K562 (cell line): Measurements from ENCODE around the gene UNC5C. TPM values are rescaled to one million over a fixed set of nuclear protein-coding genes. Genes with fewer than 3 reads are reported as not detected.

ENCODE experiments used
- ATAC-seq: fragments of 200-7000 bp; cut with Tn5 transposase; 3 replicates; pipeline ENCODE4 v1.9.1; 2020; ENCODE audit warnings: moderate library complexity
- BruUV-seq: library from RNA; stranded (reverse); fragments of 400-500 nt; replicated peaks from 2 replicates; lab custom pipeline; 2021; lab: Mats Ljungman, UMichigan
- CTCF ChIA-PET: fragments of 300-600 bp; formaldehyde crosslinking; extraction: SDS; loops from one replicate; lab custom pipeline; 2021; ENCODE audit warnings: low intra/inter-chr PET ratio; lab: Yijun Ruan, JAX
- POLR2A ChIA-PET: fragments of 300-600, 350-650 bp; sonication (Branson Sonifier 250); formaldehyde crosslinking; extraction: SDS; loops from one replicate; lab custom pipeline; 2021; ENCODE audit warnings: antibody characterized with exemption, inconsistent platforms; lab: Yijun Ruan, JAX
- DNase-seq, 4 experiments: peaks; one replicate each; pipeline versions ENCODE4 v3.0.0 to v3.0.0-alpha.2; 2011 to 2018; ENCODE audit warnings: low spot score in 3 of 4, mixed read lengths in 3 of 4; ENCODE audit errors: extremely low read depth in 1 of 4
- FAIRE-seq: peaks from 2 replicates; lab custom pipeline; 2011; peaks lifted over from hg19 to GRCh38; lab: Jason Lieb, UNC
- H2AFZ ChIP-seq: 2 replicates; pipeline ENCODE4 v1.6.0; 2011; ENCODE audit warnings: low read depth, low read length, control low read depth, inconsistent platforms
- H3K27ac ChIP-seq: fragments of 200-600 bp; 3 replicates; pipeline ENCODE4 v1.8.0; 2011; ENCODE audit warnings: low read depth, mild to moderate bottlenecking, control low read depth, inconsistent platforms, low read length, moderate library complexity, mixed read lengths; ENCODE audit errors: extremely low read depth
- H3K27me3 ChIP-seq, 2 experiments: fragments of 300-600 bp in 1 of 2; 2 replicates in 1 of 2; 3 replicates in 1 of 2; pipeline versions ENCODE4 v1.6.0 to v1.8.0; 2011; ENCODE audit warnings: inconsistent platforms in 2 of 2, low read length in 2 of 2, mild to moderate bottlenecking in 1 of 2, mixed read lengths in 1 of 2, moderate library complexity in 1 of 2; ENCODE audit not compliant: control insufficient read depth in 2 of 2, insufficient read depth in 2 of 2
- H3K36me3 ChIP-seq: fragments of 300-600 bp; 3 replicates; pipeline ENCODE4 v1.8.0; 2011; ENCODE audit warnings: mild to moderate bottlenecking, low read length, inconsistent platforms; ENCODE audit not compliant: control insufficient read depth, insufficient read depth
- H3K4me1 ChIP-seq, 2 experiments: fragments of 200-600 bp in 1 of 2; replicated peaks in 1 of 2; 2 replicates in 1 of 2; 3 replicates in 1 of 2; pipeline versions ENCODE4 v1.5.1 to v1.8.0; 2011; ENCODE audit warnings: inconsistent platforms in 2 of 2, low read length in 2 of 2, mild to moderate bottlenecking in 1 of 2, mixed read lengths in 1 of 2, moderate library complexity in 1 of 2; ENCODE audit not compliant: control insufficient read depth in 2 of 2, insufficient read depth in 2 of 2
- H3K4me2 ChIP-seq: 2 replicates; pipeline ENCODE4 v1.6.1; 2011; ENCODE audit warnings: low read length, control low read depth, inconsistent platforms, mixed read lengths; ENCODE audit not compliant: insufficient read depth
- H3K4me3 ChIP-seq: fragments of 200-600 bp; sonication (generic), shearing (Covaris generic); 2 replicates; pipeline ENCODE4 v1.5.1; 2016; ENCODE audit warnings: control low read depth, inconsistent platforms
- H3K79me2 ChIP-seq: fragments of 200-600 bp; 3 replicates; pipeline ENCODE4 v1.8.0; 2011; ENCODE audit warnings: low read length, inconsistent platforms; ENCODE audit not compliant: control insufficient read depth, insufficient read depth
- H3K9ac ChIP-seq, 2 experiments: 2 replicates each; pipeline versions ENCODE4 v1.6.0 to v1.6.1; 2011; ENCODE audit warnings: low read depth in 2 of 2, low read length in 2 of 2, control low read depth in 1 of 2, inconsistent platforms in 1 of 2, mild to moderate bottlenecking in 1 of 2, mixed read lengths in 1 of 2; ENCODE audit not compliant: insufficient read depth in 1 of 2
- H3K9me1 ChIP-seq: one replicate; pipeline ENCODE4 v1.6.0; 2011; ENCODE audit warnings: inconsistent platforms, mild to moderate bottlenecking, low read length, moderate library complexity; ENCODE audit not compliant: control insufficient read depth, insufficient read depth
- H3K9me3 ChIP-seq: replicated peaks from 2 replicates; pipeline ENCODE4 v1.5.1; 2011; ENCODE audit warnings: low read depth, low read length, inconsistent platforms; ENCODE audit not compliant: control insufficient read depth, insufficient read depth
- H4K20me1 ChIP-seq: replicated peaks from 2 replicates; pipeline ENCODE4 v1.6.1; 2011; ENCODE audit warnings: low read length, inconsistent platforms, mixed read lengths; ENCODE audit not compliant: control insufficient read depth, insufficient read depth
- CHCHD3 ChIP-seq: fragments of 250-450 bp; sonication (Bioruptor Pico); IDR thresholded peaks from 2 replicates; pipeline ENCODE4 v2.1.2; 2022; ENCODE audit warnings: mild to moderate bottlenecking
- CTBP1 ChIP-seq: fragments of 450-650 bp; IDR thresholded peaks from 2 replicates; pipeline ENCODE4 v1.6.1; 2016; ENCODE audit warnings: borderline replicate concordance
- DACH1 ChIP-seq: fragments of 450-650 bp; IDR thresholded peaks from 2 replicates; pipeline ENCODE4 v1.6.1; 2018; ENCODE audit not compliant: partially characterized antibody
- HDAC2 ChIP-seq: fragments of 450-650 bp; IDR thresholded peaks from 2 replicates; pipeline ENCODE4 v1.6.1; 2016; ENCODE audit warnings: mild to moderate bottlenecking
- HDAC6 ChIP-seq: IDR thresholded peaks from 2 replicates; pipeline ENCODE4 v1.6.1; 2012; ENCODE audit warnings: low read depth, mild to moderate bottlenecking, control low read depth, inconsistent platforms, low read length, moderate library complexity
- KDM1A ChIP-seq, 2 experiments: fragments of 450-650 bp; IDR thresholded peaks; 2 replicates each; pipeline ENCODE4 v1.6.1; 2016; ENCODE audit warnings: mild to moderate bottlenecking in 2 of 2
- RAD51 ChIP-seq: fragments of 450-650 bp; IDR thresholded peaks from 2 replicates; pipeline ENCODE4 v1.7.1; 2016; ENCODE audit warnings: low read depth, mild to moderate bottlenecking, borderline replicate concordance
- RBFOX2 ChIP-seq: fragments of 200-400 bp; formaldehyde crosslinking; IDR thresholded peaks from 2 replicates; pipeline ENCODE4 v1.6.1; 2017; ENCODE audit warnings: low read depth, mild to moderate bottlenecking, low read length, moderate library complexity
- RBM25 ChIP-seq: fragments of 200-400 bp; formaldehyde crosslinking; IDR thresholded peaks from 2 replicates; pipeline ENCODE4 v1.6.1; 2018; ENCODE audit warnings: low read length, low read depth, moderate library complexity; ENCODE audit not compliant: severe bottlenecking
- SAFB2 ChIP-seq: fragments of 200-400 bp; formaldehyde crosslinking; IDR thresholded peaks from 2 replicates; pipeline ENCODE4 v1.6.1; 2018; ENCODE audit warnings: borderline replicate concordance, low read length, low read depth, moderate library complexity; ENCODE audit not compliant: severe bottlenecking
- TAL1 ChIP-seq: fragments of 450-650 bp; IDR thresholded peaks from 2 replicates; pipeline ENCODE4 v1.6.1; 2016; ENCODE audit warnings: mild to moderate bottlenecking
- ZFP1 ChIP-seq: fragments of 450-650 bp; formaldehyde crosslinking; IDR thresholded peaks from 2 replicates; pipeline ENCODE4 v1.4.0; 2020; ENCODE audit warnings: mild to moderate bottlenecking, mixed read lengths
- ZNF174 ChIP-seq: fragments of 250-450 bp; sonication (Bioruptor Pico); IDR thresholded peaks from 2 replicates; pipeline ENCODE4 v1.4.0; 2020; ENCODE audit warnings: mild to moderate bottlenecking
- ZNF24 ChIP-seq: fragments of 450-650 bp; IDR thresholded peaks from 2 replicates; pipeline ENCODE4 v1.6.1; 2016
- WGBS: fragments of 100-300 bp; shearing (Covaris generic); methylation state at CpG from one replicate; pipeline ENCODE4 v1.1.6; 2016; ENCODE audit warnings: low coverage, mixed read lengths; ENCODE audit not compliant: insufficient coverage; ENCODE audit errors: missing lambda C conversion rate; 5-methylcytosine and 5-hydroxymethylcytosine counted together
- in situ Hi-C: fragments of 300-500 bp; cut with MboI; formaldehyde crosslinking; loops from 4 replicates; pipeline ENCODE4 v1.15.0; 2018; ENCODE audit warnings: inconsistent platforms, mixed read lengths
- intact Hi-C: fragments of 100-400 bp; cut with micrococcal nuclease; formaldehyde crosslinking; loops from 2 replicates; pipeline ENCODE4 v1.14.2; 2022
- polyA plus RNA-seq, 8 experiments: library from polyadenylated mRNA; depleted of rRNA in 4 of 8; stranded (reverse) in 5 of 8; unstranded in 3 of 8; fragments of >200 nt; fragmentation: Nextera tagmentation in 2 of 8; fragmentation: Illumina TruSeq in 1 of 8; extraction: Ambion mirVana in 2 of 8; extraction: Trizol in 1 of 8; gene quantifications; 2 replicates each; pipeline versions ENCODE4 v1.2.1 to v1.2.3, GENCODE V29; 2011 to 2014; ENCODE audit warnings: inconsistent platforms in 1 of 8, missing spikeins in 1 of 8
- total RNA-seq, 7 experiments: library from RNA; depleted of rRNA in 6 of 7; stranded (reverse); fragments of >200 nt in 6 of 7; fragmentation: Illumina TruSeq in 2 of 7; extraction: Trizol in 2 of 7; gene quantifications; 2 replicates each; pipeline versions ENCODE4 v1.2.1 to v1.2.3, GENCODE V29; 2011 to 2021; ENCODE audit warnings: low replicate concordance in 1 of 7
- TF ChIP-seq, protein P1 (sequence below): fragments of 250-450 bp; sonication (Bioruptor Pico); IDR thresholded peaks from 2 replicates; pipeline ENCODE4 v1.5.0; 2021

UNC5C gene
- total and polyA plus RNA-seq, 9 of the 15 experiments (the other 6 are each of a cell fraction or from before 2014, with no cell fraction given), result under 0.01 to 0.10 (median 0.03) TPM; not detected in 1

DNA sequence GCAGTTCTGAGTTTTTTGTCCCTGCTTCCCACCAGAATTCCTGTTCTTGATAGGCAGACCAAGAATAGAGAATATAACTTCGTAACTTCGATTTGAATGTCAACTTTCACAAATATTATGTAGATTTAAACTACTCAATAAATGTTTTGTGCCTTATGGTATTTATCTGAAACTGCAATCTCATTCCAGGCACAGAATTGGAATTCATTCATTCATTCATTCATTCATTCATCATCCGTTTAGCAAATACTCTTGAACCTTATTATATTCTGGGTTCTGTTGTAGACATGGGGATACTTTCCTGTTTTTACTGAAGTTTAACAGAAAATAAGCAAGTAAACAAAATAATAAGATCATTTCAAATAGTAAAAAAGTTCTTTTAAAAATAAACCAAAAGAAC lies 324.4 kb downstream of the UNC5C start:
- no peak for DNase-seq
- Histone ChIP-seq H3K79me2 (no peaks in the 10 kb centered on the region), H3K27me3 (no peaks in the 10 kb centered on the region), H3K36me3 (no peaks in the 10 kb centered on the region), H3K4me1 (peaks cover 0 to 3% of the 10 kb centered on the region in 2 experiments; a peak in 1 of 5 replicates), H3K9me1 (no peaks in the 10 kb centered on the region), H3K4me2 (no peak overlapping the region), H3K4me3 (no peak overlapping the region), H3K9ac (no peak overlapping the region), H3K9me3 (no peaks in the 10 kb centered on the region), H2AFZ (no peak overlapping the region), H3K27ac (no peak overlapping the region), H4K20me1 (no peaks in the 10 kb centered on the region)
- ChIA-PET CTCF (no interaction called here), POLR2A (interaction anchor here (0.6 kb wide), 1 partner anchor 541 kb away, joined by 3 read pairs; no protein-coding TSS in a partner anchor)
- no peak for ATAC-seq
- no peak for FAIRE-seq
- TF ChIP-seq HDAC2 (no peak), SAFB2 (no peak), RBM25 (no peak), CHCHD3 (CRISPR knock-in tag) (no peak), DACH1 (no peak), TAL1 (no peak), RBFOX2 (no peak), ZFP1 (no peak), CTBP1 (no peak), ZNF174 (CRISPR knock-in tag) (no peak), RAD51 (0 out of 2 replicates have a peak, but pooled peaks have one; percentile 15), KDM1A (IDR thresholded peaks at IDR 0.05) (no peak), HDAC6 (no peak), ZNF24 (peak; percentile 92)
- TF ChIP-seq, protein P1, sequence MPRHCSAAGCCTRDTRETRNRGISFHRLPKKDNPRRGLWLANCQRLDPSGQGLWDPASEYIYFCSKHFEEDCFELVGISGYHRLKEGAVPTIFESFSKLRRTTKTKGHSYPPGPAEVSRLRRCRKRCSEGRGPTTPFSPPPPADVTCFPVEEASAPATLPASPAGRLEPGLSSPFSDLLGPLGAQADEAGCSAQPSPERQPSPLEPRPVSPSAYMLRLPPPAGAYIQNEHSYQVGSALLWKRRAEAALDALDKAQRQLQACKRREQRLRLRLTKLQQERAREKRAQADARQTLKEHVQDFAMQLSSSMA, result no peak
- BruUV-seq, result no TSS peak
- WGBS, result 26% methylated on average over 3 of the region's 3 CpGs
- intact Hi-C loops (no loop called here), in situ Hi-C loops (no loop called here)
